ENCODE measurements around the gene NRP1. TPM values are rescaled to one million over a fixed set of nuclear protein-coding genes. Genes with fewer than 3 reads are reported as not detected.
"Not testable (repeated sequence)": the region's sequence is repeated elsewhere in the genome, so short reads cannot be mapped to it uniquely, and the experiment has no call there.

The NRP1 gene
- total and polyA plus RNA-seq, 2 donors, result 15.4 to 15.8 TPM

- not testable (repeated sequence) for DNase-seq (ENCODE audit: low read depth in 6 of 9, low spot score in 9 of 9); H3K36me3 ChIP-seq (ENCODE audit: control insufficient read depth in 2 of 2, insufficient read depth in 2 of 2, low read length in 1 of 2); H3K4me3 ChIP-seq (ENCODE audit: low read length in 2 of 2); H3K9me3 ChIP-seq (ENCODE audit: control insufficient read depth in 2 of 2, insufficient read depth in 1 of 2, low read length in 1 of 2)
- Histone ChIP-seq H3K27ac (ENCODE audit: low read depth in 1 of 2, low read length in 1 of 2) (peak overlapping the region in 1 of 2 donors; percentile 15), H3K27me3 (ENCODE audit: control insufficient read depth in 2 of 2, insufficient read depth in 1 of 2, low read length in 1 of 2) (peaks cover 21 to 52% of the 10 kb centered on the region in 2 donors), H3K4me1 (ENCODE audit: control insufficient read depth in 2 of 2, insufficient read depth in 2 of 2, low read length in 2 of 2) (peaks cover 16 to 51% of the 10 kb centered on the region in 2 donors)
- 84% methylated on average over 10 of the region's 10 CpGs for WGBS
Measured at GRCh38 chr10:33138686-33139085, 195.8 kb downstream of the NRP1 start.

DNA sequence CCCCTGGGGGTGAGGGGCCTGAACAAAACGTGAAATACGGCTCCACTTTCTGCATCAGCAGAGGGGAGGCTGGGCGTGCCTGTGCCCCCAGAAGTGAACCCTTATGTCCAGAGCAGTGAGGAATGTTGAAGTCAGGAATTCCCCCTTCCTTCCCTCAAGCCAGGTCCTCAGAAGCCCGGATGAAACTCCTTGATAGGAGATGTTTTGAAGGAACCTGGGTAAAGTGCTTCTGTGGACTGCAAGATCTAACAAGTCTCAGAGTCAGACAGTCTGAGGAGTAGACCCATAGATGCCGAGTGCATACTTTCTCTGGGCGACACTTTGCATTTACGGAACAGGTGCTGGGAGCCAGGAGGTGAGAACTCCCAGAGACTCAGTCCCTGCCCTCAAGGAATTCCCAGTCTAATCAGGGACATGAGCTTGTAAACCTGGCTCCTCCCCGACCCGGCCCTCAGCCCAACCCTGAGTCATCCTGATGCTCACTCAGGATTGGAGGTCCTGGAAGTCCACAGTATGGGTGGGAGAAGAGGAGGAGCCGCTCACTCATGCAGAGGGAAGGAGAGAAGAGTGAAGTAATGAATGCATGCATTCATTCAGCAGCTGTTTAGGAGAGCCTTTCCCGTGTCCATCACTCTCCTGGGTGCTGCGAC is 197.0 kb downstream of the NRP1 start:
- DNase-seq (ENCODE audit: low read depth in 6 of 9, low spot score in 9 of 9), result no peak
- H3K36me3 ChIP-seq (ENCODE audit: control insufficient read depth in 2 of 2, insufficient read depth in 2 of 2, low read length in 1 of 2), result no peaks in the 10 kb centered on the region
- WGBS, result 96% methylated on average over 12 of the region's 12 CpGs
- H3K4me1 ChIP-seq (ENCODE audit: control insufficient read depth in 2 of 2, insufficient read depth in 2 of 2, low read length in 2 of 2), result peaks cover 16 to 46% of the 10 kb centered on the region in 2 donors
- H3K27me3 ChIP-seq (ENCODE audit: control insufficient read depth in 2 of 2, insufficient read depth in 1 of 2, low read length in 1 of 2), result peaks cover 20 to 48% of the 10 kb centered on the region in 2 donors
- no peaks in the 10 kb centered on the region for H3K9me3 ChIP-seq (ENCODE audit: control insufficient read depth in 2 of 2, insufficient read depth in 1 of 2, low read length in 1 of 2)
- H3K4me3 ChIP-seq (ENCODE audit: low read length in 2 of 2), result no peak overlapping the region
- H3K27ac ChIP-seq (ENCODE audit: low read depth in 1 of 2, low read length in 1 of 2), result no peak overlapping the region

- peaks cover 16 to 50% of the 10 kb centered on the region in 2 donors for H3K4me1 ChIP-seq (ENCODE audit: control insufficient read depth in 2 of 2, insufficient read depth in 2 of 2, low read length in 2 of 2)
- 86% methylated on average over 1 of the region's 1 CpG for WGBS
Measured at GRCh38 chr10:33136781-33137180, 197.7 kb downstream of the NRP1 start.

GRCh38 chr10:33136271-33136670 is 198.2 kb downstream of the NRP1 start:
- H3K4me3 ChIP-seq (ENCODE audit: low read length in 2 of 2), result no peak overlapping the region
- peaks cover 15 to 40% of the 10 kb centered on the region in 2 donors for H3K27me3 ChIP-seq (ENCODE audit: control insufficient read depth in 2 of 2, insufficient read depth in 1 of 2, low read length in 1 of 2)

More at GRCh38 chr10:33136781-33137180, 197.7 kb downstream of the NRP1 start:
- Histone ChIP-seq H3K9me3 (ENCODE audit: control insufficient read depth in 2 of 2, insufficient read depth in 1 of 2, low read length in 1 of 2) (no peaks in the 10 kb centered on the region), H3K27me3 (ENCODE audit: control insufficient read depth in 2 of 2, insufficient read depth in 1 of 2, low read length in 1 of 2) (peaks cover 15 to 43% of the 10 kb centered on the region in 2 donors), H3K36me3 (ENCODE audit: control insufficient read depth in 2 of 2, insufficient read depth in 2 of 2, low read length in 1 of 2) (no peaks in the 10 kb centered on the region), H3K27ac (ENCODE audit: low read depth in 1 of 2, low read length in 1 of 2) (peak overlapping the region in 1 of 2 donors; percentile 42), H3K4me3 (ENCODE audit: low read length in 2 of 2) (no peak overlapping the region)
- no peak for DNase-seq (ENCODE audit: low read depth in 6 of 9, low spot score in 9 of 9)

DNA sequence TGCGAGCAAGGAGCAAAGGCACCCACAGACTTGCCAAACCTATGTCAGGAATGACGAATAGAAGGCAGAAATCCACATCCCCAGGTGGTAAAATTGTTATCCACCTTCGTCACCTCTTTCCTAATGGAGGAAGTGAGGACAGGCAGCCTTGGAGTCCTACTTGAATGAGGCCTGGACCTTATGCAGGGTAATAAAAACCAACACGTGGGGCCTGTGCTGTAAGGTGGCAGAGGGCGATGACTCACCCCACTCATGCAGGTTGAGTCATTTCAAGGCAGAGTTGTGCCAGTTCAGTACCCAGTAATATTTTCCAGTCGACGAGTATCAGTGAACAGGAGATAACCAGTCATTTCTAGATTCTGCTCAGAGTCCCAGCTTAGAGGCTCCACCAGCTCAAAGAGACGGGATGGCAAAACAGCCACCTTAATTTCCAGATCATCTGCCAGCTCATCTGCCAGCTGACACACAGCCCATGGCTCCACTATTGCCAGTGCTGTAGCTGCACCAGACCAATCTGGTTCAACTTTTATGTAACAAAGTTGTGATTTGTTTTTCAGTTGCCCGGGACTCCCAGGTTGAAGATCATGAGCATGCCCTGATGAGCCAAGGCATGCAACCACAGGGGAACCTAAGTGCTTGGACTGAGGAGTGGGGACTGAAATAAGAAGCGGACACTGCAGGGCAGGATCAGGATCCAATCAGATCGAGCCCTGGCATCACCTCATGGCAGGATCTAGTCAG is 200.3 kb downstream of the NRP1 start:
- DNase-seq (ENCODE audit: low read depth in 6 of 9, low spot score in 9 of 9), result no peak
- Histone ChIP-seq H3K27ac (ENCODE audit: low read depth in 1 of 2, low read length in 1 of 2) (no peak overlapping the region), H3K4me1 (ENCODE audit: control insufficient read depth in 2 of 2, insufficient read depth in 2 of 2, low read length in 2 of 2) (peaks cover 7 to 28% of the 10 kb centered on the region in 2 donors), H3K36me3 (ENCODE audit: control insufficient read depth in 2 of 2, insufficient read depth in 2 of 2, low read length in 1 of 2) (no peaks in the 10 kb centered on the region), H3K4me3 (ENCODE audit: low read length in 2 of 2) (no peak overlapping the region), H3K27me3 (ENCODE audit: control insufficient read depth in 2 of 2, insufficient read depth in 1 of 2, low read length in 1 of 2) (peaks cover 15 to 23% of the 10 kb centered on the region in 2 donors), H3K9me3 (ENCODE audit: control insufficient read depth in 2 of 2, insufficient read depth in 1 of 2, low read length in 1 of 2) (no peaks in the 10 kb centered on the region)
- 92% methylated on average over 11 of the region's 11 CpGs for WGBS

More at GRCh38 chr10:33136271-33136670, 198.2 kb downstream of the NRP1 start:
- H3K36me3 ChIP-seq (ENCODE audit: control insufficient read depth in 2 of 2, insufficient read depth in 2 of 2, low read length in 1 of 2), result no peaks in the 10 kb centered on the region
- no peak overlapping the region for H3K27ac ChIP-seq (ENCODE audit: low read depth in 1 of 2, low read length in 1 of 2)
- 63% methylated on average over 3 of the region's 3 CpGs for WGBS
- no peak for DNase-seq (ENCODE audit: low read depth in 6 of 9, low spot score in 9 of 9)
- no peaks in the 10 kb centered on the region for H3K9me3 ChIP-seq (ENCODE audit: control insufficient read depth in 2 of 2, insufficient read depth in 1 of 2, low read length in 1 of 2)
- H3K4me1 ChIP-seq (ENCODE audit: control insufficient read depth in 2 of 2, insufficient read depth in 2 of 2, low read length in 2 of 2), result peaks cover 16 to 46% of the 10 kb centered on the region in 2 donors

DNA sequence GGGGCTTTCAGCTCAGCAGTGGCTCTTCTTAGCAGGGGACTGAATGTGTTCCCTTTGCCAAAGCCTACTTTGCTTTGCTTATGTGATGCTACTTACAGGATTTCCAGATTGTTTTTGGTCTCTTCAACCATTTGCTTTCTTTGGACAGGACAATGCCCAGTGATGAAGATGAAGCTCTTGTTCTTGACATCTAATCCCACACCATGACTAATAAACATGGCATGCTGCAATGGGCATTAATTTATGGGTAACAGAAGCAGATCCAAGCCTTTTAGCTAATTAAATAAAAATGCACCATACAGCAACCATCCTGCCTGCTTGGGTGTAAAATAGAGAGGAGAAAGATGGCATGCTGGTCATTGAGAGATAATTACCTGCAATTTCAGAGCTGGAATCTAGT is 200.9 kb downstream of the NRP1 start:
- Histone ChIP-seq H3K4me1 (ENCODE audit: control insufficient read depth in 2 of 2, insufficient read depth in 2 of 2, low read length in 2 of 2) (peaks cover 3 to 23% of the 10 kb centered on the region in 2 donors), H3K27ac (ENCODE audit: low read depth in 1 of 2, low read length in 1 of 2) (no peak overlapping the region), H3K36me3 (ENCODE audit: control insufficient read depth in 2 of 2, insufficient read depth in 2 of 2, low read length in 1 of 2) (no peaks in the 10 kb centered on the region), H3K9me3 (ENCODE audit: control insufficient read depth in 2 of 2, insufficient read depth in 1 of 2, low read length in 1 of 2) (no peaks in the 10 kb centered on the region), H3K4me3 (ENCODE audit: low read length in 2 of 2) (no peak overlapping the region), H3K27me3 (ENCODE audit: control insufficient read depth in 2 of 2, insufficient read depth in 1 of 2, low read length in 1 of 2) (peaks cover 15 to 23% of the 10 kb centered on the region in 2 donors)
- DNase-seq (ENCODE audit: low read depth in 6 of 9, low spot score in 9 of 9), result no peak

- no peaks in the 10 kb centered on the region for H3K9me3 ChIP-seq (ENCODE audit: control insufficient read depth in 2 of 2, insufficient read depth in 1 of 2, low read length in 1 of 2)
- H3K27ac ChIP-seq (ENCODE audit: low read depth in 1 of 2, low read length in 1 of 2), result no peak overlapping the region
- H3K4me3 ChIP-seq (ENCODE audit: low read length in 2 of 2), result no peak overlapping the region
- 95% methylated on average over 1 of the region's 1 CpG for WGBS
- peaks cover 2 to 15% of the 10 kb centered on the region in 2 donors for H3K4me1 ChIP-seq (ENCODE audit: control insufficient read depth in 2 of 2, insufficient read depth in 2 of 2, low read length in 2 of 2)
- DNase-seq (ENCODE audit: low read depth in 6 of 9, low spot score in 9 of 9), result peak in 4 of 9 donors; percentile 37 to 77 (median 59)
- no peaks in the 10 kb centered on the region for H3K36me3 ChIP-seq (ENCODE audit: control insufficient read depth in 2 of 2, insufficient read depth in 2 of 2, low read length in 1 of 2)
- peaks cover 13 to 18% of the 10 kb centered on the region in 2 donors for H3K27me3 ChIP-seq (ENCODE audit: control insufficient read depth in 2 of 2, insufficient read depth in 1 of 2, low read length in 1 of 2)
Measured at GRCh38 chr10:33132626-33133025, 201.8 kb downstream of the NRP1 start.

DNA sequence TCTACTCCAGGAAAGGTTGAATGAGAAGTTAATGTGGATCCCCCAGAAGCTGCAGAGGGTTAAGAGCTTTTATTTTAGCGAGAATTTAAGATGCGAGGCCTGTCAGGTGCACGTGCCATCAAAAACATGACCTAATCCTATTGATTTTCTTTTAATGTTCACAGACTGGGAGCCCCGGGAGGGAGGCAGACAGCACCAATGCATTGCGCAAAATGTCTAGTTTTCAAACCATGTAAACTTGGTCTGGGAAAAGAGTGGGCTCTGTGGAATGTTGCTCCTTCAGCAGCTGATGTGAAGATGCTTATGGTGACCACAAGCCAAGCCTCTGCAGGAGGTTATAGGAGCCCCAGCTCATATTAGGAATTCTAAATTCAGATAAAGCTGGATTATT is 204.5 kb downstream of the NRP1 start:
- Histone ChIP-seq H3K36me3 (ENCODE audit: control insufficient read depth in 2 of 2, insufficient read depth in 2 of 2, low read length in 1 of 2) (no peaks in the 10 kb centered on the region), H3K4me3 (ENCODE audit: low read length in 2 of 2) (no peak overlapping the region), H3K27ac (ENCODE audit: low read depth in 1 of 2, low read length in 1 of 2) (no peak overlapping the region), H3K4me1 (ENCODE audit: control insufficient read depth in 2 of 2, insufficient read depth in 2 of 2, low read length in 2 of 2) (peaks cover 0 to 23% of the 10 kb centered on the region in 2 donors), H3K9me3 (ENCODE audit: control insufficient read depth in 2 of 2, insufficient read depth in 1 of 2, low read length in 1 of 2) (no peaks in the 10 kb centered on the region), H3K27me3 (ENCODE audit: control insufficient read depth in 2 of 2, insufficient read depth in 1 of 2, low read length in 1 of 2) (peaks cover 3 to 6% of the 10 kb centered on the region in 2 donors)
- no peak for DNase-seq (ENCODE audit: low read depth in 6 of 9, low spot score in 9 of 9)
- WGBS, result 97% methylated on average over 5 of the region's 5 CpGs
